Stimulated activated CD8-positive, alpha-beta memory T cell treated with anti-CD3 and anti-CD28 coated beads, Interleukin-2, amount 100 ng/mL, for 48 hours (primary cell): ENCODE measurements around the gene PAQR7.

ENCODE experiments used
- DNase-seq, 2 donors: peaks; one replicate each; pipeline ENCODE4 v3.0.0-alpha.2; 2020; ENCODE audit warnings: low read depth in 2 of 2

Gene PAQR7

DNA sequence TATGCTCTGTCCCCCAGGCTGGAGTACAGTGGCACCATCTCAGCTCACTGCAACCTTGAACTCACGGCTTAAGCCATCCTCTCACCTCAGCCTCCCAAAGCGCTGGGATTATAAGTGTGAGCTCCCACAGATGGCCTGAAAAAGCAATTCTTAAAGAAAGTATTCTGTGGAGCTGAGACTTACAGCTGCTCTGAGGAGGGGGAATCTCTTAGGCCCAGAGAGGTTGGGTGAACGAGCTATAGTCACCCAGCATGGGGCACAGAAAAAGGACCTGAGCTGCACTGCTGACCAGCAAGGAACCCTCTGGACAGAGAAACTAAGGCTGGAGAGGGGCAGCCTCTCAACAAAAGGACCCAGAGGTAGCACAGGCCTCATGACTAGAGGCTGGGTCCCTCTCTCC lies 1.3 kb downstream of the PAQR7 start:
- DNase-seq, result no peak

- DNase-seq, result no peak
Observed at GRCh38 chr1:25873120-25873519, 2.4 kb downstream of the PAQR7 start.

GRCh38 chr1:25872713-25873112 lies 2.8 kb downstream of the PAQR7 start:
- no peak for DNase-seq

- DNase-seq, result no peak
Observed at GRCh38 chr1:25871704-25872494, 3.6 kb downstream of the PAQR7 start.

- no peak for DNase-seq
Observed at GRCh38 chr1:25871086-25871703, 4.3 kb downstream of the PAQR7 start.

DNA sequence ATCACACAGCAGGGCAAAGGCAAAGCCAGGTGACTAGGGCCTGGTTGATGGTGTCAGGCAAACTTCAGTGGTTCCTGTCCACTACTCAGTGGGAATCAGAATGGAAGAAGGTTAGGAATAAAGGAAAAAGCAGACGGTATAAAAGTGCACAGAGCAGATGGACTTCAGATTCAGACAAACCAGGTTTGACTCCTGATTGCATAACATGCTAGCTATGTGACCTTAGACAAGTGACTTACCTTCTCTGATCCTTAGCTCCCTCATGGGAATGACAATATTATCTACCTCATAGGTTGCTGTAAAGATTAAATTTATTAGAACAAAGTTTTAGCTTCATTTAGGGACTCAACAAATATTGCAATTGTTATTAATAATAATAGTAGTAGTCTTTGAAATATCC lies 4.9 kb downstream of the PAQR7 start:
- DNase-seq, result no peak

DNA sequence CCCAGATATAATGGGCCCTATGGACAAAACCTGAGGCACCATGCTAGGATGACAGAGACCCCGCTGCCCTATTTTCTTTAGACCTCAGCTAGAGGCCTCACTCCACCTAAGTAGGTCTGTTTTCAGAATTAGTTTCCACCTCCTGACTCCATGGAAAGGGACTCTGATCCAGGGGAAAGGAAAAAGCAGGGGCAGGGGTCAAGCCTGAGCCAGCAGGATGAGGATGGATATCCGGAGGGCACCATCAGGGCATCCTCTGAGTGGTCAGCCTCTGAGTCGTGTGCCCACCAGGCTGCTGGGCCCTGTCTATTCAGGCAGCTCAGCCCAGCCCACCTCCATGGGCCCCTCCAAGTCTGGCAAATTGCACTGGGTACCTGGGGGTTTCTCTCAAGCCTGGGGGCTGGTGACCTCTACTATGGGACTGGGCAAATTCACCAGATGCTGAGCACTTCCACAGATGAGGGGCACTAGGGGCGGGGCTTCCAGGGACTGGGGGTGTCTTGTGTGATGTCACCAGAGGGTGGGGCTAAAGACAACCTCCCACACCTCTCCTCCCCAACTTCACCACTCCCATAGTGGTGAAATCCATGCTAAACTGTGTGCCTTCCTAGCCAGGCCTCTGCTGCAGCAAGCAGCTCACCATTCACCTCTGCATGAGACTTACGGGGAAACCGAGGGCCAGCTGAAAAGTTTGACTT lies 5.5 kb downstream of the PAQR7 start:
- DNase-seq, result no peak

GRCh38 chr1:25867210-25867991 lies 8.1 kb downstream of the PAQR7 start:
- DNase-seq, result no peak

DNA sequence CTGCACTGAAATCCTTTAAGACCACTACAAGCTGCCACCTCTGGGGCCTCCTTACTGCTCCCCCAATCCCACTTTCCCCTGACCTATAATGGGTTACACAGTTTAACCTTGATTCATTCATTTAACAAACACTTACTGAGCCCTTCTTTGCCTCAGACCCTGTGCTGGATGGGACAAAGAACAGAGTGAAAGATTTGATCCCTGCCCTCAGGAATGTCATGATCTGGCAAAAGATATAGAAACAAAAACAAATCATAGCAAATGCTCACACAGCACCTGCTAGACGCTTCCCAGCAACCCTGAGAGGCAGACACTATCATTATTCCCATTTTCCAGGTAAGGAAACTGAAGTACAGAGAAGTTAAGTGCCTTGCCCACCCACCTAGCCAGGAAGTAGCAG lies 9.2 kb downstream of the PAQR7 start:
- no peak for DNase-seq

- DNase-seq, result no peak
Observed at GRCh38 chr1:25864434-25864833, 11.1 kb downstream of the PAQR7 start.

- DNase-seq, result no peak
Observed at GRCh38 chr1:25863486-25864262, 11.8 kb downstream of the PAQR7 start.

DNA sequence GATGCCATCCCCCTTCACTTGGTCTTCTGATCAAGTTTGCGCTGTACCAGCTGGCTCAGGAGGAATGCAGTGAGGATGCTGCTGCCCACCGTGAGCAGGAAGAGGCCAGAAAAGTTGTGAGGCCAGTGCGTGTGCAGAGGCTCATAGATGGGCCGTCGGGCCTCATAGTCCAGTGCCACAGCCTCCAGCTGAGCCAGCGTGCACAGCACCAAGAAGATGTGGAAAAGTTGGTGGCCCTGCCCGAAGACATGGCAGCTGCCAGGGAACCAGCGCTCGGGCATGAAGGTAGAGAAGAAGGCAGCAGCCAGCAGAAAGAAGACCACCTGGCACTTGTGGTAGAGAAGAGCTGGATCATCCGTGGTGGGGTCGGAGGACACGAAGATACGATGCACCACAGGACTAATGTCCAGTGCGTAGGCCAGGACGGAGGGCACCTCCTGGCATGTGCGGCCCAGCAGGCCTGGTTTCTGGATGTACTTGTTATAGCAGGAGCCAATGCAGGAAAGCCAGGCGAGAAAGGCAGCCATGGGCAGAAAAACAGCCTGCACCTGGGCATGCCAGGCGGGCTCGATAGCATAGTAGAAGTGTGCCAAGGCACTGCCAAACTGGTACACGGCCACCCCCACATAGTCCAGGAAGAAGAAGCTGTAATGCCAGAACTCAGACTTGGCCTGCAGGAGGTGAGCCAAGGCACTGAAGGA lies 12.6 kb downstream of the PAQR7 start:
- DNase-seq, result no peak

DNA sequence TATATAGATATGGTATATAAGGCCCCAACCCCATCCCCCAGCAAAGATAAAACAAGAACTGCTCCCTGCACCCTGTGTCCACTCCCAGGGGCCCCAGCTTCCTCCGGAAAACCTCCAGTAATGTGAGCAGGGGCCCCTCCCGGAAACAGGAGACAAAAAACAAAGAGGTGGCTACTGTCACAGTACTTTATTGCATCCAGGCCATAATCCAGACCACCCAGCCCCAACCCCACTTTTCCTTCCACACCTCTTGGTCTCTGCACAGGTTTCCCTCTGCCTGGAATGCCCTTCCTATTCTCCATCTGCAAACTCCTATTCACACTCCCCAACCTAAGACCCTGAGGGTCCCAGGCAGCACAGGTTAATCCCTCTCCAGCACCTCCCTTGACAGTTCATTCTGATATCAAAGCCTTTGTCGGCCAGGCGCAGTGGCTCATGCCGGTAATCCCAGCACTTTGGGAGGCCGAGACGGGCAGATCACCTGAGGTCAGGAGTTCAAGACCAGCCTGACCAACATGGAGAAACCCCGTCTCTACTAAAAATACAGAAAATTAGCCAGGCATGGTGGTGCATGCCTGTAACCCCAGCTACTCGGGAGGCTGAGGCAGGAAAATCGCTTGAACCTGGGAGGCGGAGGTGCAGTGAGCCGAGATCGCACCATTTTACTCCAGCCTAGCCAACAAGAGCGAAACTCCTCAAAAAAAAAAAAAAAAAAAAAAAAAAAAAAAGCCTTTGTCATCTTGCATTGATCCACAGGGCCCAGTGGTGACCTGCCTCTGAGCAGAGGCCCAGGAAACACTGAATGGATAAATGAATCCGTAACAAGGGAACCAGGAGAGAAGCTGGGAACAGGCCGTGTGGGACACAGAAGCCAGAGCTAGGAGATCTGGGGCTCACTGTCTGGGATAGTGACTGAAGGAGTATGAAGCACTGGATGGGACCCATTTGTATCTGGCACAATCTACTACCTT lies 13.9 kb downstream of the PAQR7 start:
- no peak for DNase-seq

DNA sequence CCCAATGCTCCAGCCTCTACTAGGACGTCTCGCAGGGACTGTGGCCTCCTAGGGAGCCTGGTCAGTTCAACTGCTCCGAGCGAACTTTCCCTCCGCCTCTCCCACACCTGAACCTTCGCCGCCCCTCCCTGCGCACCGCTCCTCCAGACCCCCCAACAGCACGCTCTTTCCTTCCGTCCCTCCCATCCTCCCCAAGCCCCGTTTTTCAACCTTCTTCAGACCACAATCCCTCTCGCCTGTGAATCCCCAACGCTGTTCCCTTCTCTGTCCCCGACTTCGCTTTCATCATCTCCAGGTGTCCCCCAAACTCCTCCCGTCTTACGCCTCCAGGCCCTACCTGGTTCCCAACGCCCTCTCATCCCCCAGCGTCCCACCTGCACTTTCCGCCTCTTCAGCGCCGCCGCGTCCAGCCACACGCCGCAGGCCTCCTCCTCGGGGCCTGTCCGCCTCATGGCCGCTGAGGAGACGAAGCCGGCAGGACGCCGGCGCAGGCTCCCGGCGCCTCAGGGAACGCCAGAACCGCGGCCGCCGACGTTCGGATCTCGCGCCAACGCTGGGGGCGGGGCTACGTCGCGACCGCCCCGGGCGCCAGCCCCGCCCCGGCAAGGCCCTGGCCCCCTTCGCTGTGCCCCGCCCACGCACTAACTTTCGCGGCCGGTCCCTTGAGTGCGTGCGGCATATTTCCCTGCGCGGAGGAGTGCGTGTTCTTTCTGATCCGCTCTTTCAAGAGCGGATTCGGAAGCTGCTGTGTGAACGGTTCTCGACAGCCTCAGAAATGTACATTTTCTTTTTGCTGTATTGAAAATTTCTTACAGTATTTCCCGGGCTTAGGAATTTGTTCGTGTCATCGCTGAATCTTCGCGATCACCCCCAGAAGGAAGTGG lies 16.4 kb downstream of the PAQR7 start, which contains the start of gene AUNIP:
Gene AUNIP (minus strand): TSS at position 552 of the 884 bp plus-strand sequence. CDS start 100 bp downstream, at position 452.
- peak; percentile 86 to 93 for DNase-seq

DNA sequence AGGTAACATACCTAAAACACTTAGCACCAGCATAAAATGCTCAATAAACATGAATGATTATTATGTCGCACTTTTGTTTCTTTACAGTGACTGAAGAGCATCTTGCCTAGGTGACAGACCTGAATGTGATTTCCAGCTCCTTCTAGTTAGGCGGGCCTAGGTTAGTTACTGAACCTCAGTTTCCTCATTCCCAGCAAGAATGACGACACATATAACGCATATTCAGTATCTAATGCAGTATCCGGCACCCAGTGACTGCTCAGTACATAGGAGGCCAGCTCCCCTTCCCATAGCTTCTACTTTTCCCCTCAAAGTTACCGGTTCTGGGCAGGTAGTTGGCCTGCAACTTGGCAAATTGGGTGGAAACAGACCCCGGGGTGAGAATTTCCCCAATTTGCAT lies 17.0 kb downstream of the PAQR7 start:
- no peak for DNase-seq

DNA sequence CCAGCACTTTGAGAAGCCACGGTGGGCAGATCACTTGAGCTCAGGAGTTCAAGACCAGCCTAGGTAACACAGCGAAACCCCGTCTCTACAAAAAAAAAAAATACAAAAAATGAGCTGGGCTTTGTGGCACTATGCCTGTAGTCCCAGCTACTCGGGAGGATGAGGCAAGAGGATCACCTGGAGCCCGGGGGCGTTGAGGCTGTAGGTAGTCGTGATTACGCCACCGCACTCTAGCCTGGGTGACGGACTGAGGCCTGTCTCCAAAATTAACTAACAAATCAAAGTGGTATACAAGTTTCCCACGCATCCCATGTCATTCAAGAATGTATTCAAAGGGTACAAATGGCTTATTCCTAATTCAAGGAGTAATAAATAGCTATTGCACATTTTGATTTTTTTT lies 18.7 kb downstream of the PAQR7 start:
- DNase-seq, result no peak

DNA sequence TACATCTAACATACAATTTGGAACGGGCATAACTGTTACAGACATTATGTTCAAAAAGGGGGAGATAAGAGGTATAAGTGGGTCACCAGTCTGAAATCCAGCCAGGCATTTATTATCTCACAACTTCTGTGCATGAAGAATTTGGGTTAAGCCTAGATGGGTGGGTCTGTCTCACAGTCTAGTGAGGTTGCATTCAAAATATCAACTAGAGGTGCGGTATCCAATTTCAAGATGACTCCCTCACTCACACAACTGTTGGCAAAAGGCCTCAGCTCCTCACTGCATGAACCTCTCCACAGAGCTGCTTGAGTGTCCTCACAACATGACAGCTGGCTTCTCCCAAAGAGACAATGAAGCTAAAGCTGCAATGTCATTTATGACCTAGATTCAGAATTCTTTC lies 21.0 kb downstream of the PAQR7 start:
- DNase-seq, result no peak

GRCh38 chr1:25848531-25848930 lies 27.0 kb downstream of the PAQR7 start:
- DNase-seq, result no peak
